ENCODE measurements around the gene ARG1.

Gene ARG1

GRCh38 chr6:131587909-131588308, 14.9 kb downstream of the ARG1 start:
- FAIRE-seq = no peak

- FAIRE-seq = no peak
Observed at GRCh38 chr6:131588643-131589042, 15.6 kb downstream of the ARG1 start.

DNA sequence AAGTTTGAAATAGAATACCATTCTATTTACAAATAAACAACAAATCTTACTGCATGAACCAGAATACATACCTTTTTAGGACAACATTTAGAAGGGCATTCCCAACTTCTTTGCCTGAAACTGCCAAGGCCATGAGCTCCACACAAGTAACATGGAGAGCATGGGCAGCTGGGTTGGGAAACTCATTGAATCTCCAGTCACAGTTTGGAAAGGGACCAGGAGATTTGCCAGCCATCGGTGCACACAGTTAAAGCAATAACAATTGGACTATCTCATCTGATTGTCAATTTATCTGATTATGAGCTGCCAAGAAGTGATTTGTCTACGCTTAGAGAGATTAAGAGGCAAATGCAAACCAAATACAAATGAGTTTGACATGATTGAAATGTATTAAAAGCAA, 19.9 kb downstream of the ARG1 start:
- no peak for FAIRE-seq

GRCh38 chr6:131594074-131594473, 21.0 kb downstream of the ARG1 start:
- no peak for FAIRE-seq

- no peak for FAIRE-seq
Observed at GRCh38 chr6:131597446-131597845, 24.4 kb downstream of the ARG1 start.

DNA sequence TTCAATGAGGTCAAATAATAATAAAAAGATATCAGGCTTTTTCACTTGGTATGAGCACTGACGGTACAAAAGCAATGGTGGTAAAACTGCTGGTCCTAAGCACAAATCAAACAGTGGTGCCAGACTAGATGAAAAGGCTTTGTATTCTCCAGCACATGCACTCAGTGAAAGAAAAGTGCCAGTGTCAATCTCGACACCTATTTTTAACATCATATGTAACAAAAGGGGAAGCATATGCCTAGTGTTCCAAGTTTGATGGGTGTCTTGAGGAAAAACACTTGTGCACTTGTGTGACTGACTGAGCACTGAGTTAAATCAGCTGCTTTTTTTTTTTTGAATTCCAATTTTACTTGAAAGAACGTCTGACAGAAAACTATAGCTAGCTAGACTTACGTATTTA, 27.7 kb downstream of the ARG1 start:
- FAIRE-seq = no peak

DNA sequence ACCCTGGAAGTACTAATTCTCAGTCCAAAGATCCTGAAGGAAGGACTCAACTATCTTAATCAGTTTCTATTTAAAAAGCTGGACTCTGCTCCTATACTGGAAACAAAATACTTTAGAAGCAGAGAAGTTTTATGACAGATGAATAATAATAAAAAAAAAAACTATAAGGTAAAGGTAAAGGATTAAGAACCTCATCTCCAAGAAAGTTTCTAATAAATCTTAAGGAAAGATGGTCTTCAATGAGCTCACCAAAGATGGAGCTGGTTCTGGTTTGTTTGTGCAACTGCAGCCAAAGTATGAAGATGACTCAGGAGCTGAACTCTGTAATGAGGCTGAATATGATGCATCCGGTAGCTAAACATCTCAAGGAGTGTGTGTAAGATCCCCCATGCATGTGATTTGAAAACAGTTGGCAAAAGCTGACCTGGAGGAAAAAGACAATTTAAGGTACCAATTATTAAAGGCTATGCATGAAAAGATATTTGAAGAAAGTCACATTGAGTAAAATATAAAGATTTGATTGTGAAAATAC, 29.8 kb downstream of the ARG1 start:
- no peak for FAIRE-seq

GRCh38 chr6:131613296-131613925, 40.4 kb downstream of the ARG1 start:
- no peak for FAIRE-seq

- no peak for FAIRE-seq
Observed at GRCh38 chr6:131615275-131615674, 42.2 kb downstream of the ARG1 start.

- FAIRE-seq = no peak
Observed at GRCh38 chr6:131627724-131628682, 55.0 kb downstream of the ARG1 start, which contains the start of gene MED23. MED23 (minus strand) TSS chr6:131628242; CDS start chr6:131628049, 193 bp downstream.

DNA sequence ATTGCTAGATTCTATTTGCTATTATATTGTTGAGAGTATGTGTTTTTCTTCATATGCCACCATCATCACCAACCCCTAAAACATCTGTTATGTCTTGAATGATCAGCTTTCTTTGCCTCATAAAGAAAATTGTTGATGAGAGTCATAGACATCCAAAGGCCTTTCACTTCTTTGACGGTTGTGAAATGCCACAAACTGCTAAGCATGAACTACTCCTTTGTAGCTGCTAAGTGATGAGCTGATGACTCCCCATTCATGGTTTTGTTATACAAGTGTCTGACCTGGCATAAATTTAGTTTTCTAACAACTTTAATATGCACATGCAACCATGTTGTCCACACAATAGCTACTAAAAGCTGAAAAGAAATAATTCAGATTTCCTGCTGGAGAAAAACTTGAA, 55.7 kb downstream of the ARG1 start:
- FAIRE-seq = no peak

DNA sequence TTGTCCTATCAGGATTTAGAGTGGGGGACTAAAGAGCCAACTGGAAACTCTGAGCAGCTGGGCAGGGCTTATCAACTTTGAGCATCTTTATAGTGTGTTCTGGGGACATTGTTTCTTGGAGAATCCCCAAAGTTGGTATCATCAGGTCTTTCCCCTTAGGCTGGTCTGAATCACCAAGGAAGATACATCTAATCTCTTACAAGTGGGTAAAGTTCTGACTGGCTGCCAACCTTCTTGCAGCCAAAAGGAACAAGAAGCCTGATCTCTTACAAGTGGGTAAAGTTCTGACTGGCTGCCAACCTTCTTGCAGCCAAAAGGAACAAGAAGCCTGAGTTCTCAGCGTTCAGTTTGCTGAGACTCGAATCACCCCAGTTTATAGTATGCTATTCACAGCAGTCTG, 56.6 kb downstream of the ARG1 start:
- no peak for FAIRE-seq

- FAIRE-seq = no peak
Observed at GRCh38 chr6:131631625-131632289, 58.7 kb downstream of the ARG1 start.

Measured in TTC549 (cell line).